Neural cell (in vitro differentiated cells): Measurements from ENCODE around the gene ZNF148. TPM values are rescaled to one million over a fixed set of nuclear protein-coding genes. Genes with fewer than 3 reads are reported as not detected.

Experiments used
- H2AFZ ChIP-seq: fragments of 200-600, 300-800 bp; sonication (generic), shearing (Covaris generic); 2 replicates; pipeline ENCODE4 v1.6.0; 2014; ENCODE audit warnings: low read depth, mild to moderate bottlenecking, antibody characterized with exemption, low read length, moderate library complexity
- H3F3A ChIP-seq: fragments of 200-600 bp; shearing (Covaris generic); 2 replicates; pipeline ENCODE4 v1.6.1; 2016; ENCODE audit warnings: mild to moderate bottlenecking, moderate library complexity, mixed read lengths, antibody characterized with exemption, low read length; ENCODE audit not compliant: insufficient read depth, poor library complexity, severe bottlenecking
- H3K27ac ChIP-seq: fragments of 200-600, 300-800 bp; sonication (generic), shearing (Covaris generic); 2 replicates; pipeline ENCODE4 v1.5.1; 2014; ENCODE audit warnings: mild to moderate bottlenecking, low read length, moderate library complexity
- H3K27me3 ChIP-seq: fragments of 300-800, 200-600 bp; sonication (generic), shearing (Covaris generic); 2 replicates; pipeline ENCODE4 v1.6.0; 2014; ENCODE audit warnings: mild to moderate bottlenecking, low read depth, low read length, moderate library complexity; ENCODE audit not compliant: insufficient read depth
- H3K36me3 ChIP-seq: fragments of 300-800, 200-600 bp; sonication (generic), shearing (Covaris generic); 2 replicates; pipeline ENCODE4 v1.5.1; 2014; ENCODE audit warnings: mild to moderate bottlenecking, antibody characterized with exemption, low read length, moderate library complexity; ENCODE audit not compliant: insufficient read depth
- H3K4me2 ChIP-seq: fragments of 300-800, 200-600 bp; sonication (generic), shearing (Covaris generic); 2 replicates; pipeline ENCODE4 v1.6.0; 2014; ENCODE audit warnings: mild to moderate bottlenecking, low read length
- H3K4me3 ChIP-seq: fragments of 300-800, 200-600 bp; sonication (generic), shearing (Covaris generic); 2 replicates; pipeline ENCODE4 v1.5.1; 2014; ENCODE audit warnings: mild to moderate bottlenecking, low read length, moderate library complexity
- H3K79me2 ChIP-seq: fragments of 200-600 bp; shearing (Covaris generic); replicated peaks from 2 replicates; pipeline ENCODE4 v1.6.0; 2014; ENCODE audit warnings: mild to moderate bottlenecking, low read length, moderate library complexity; ENCODE audit not compliant: insufficient read depth
- H3K9ac ChIP-seq: fragments of 300-800, 200-600 bp; sonication (generic), shearing (Covaris generic); 2 replicates; pipeline ENCODE4 v1.6.1; 2016; ENCODE audit warnings: mild to moderate bottlenecking, low read length, mixed read lengths
- H3K9me2 ChIP-seq: fragments of 200-600 bp; shearing (Covaris generic); 2 replicates; pipeline ENCODE4 v1.6.1; 2016; ENCODE audit warnings: mild to moderate bottlenecking, low read length, mixed read lengths; ENCODE audit not compliant: insufficient read depth
- H3K9me3 ChIP-seq: fragments of 200-600, 300-800 bp; sonication (generic), shearing (Covaris generic); 2 replicates; pipeline ENCODE4 v1.6.1; 2016; ENCODE audit warnings: mild to moderate bottlenecking, mixed run types, low read length, moderate library complexity, mixed read lengths
- H4K20me1 ChIP-seq: fragments of 200-600 bp; shearing (Covaris generic); 2 replicates; pipeline ENCODE4 v1.6.1; 2016; ENCODE audit warnings: mild to moderate bottlenecking, mixed run types; ENCODE audit not compliant: insufficient read depth
- EP300 ChIP-seq: fragments of 450-650 bp; conservative IDR thresholded peaks from 2 replicates; pipeline ENCODE4 v1.6.1; 2014; ENCODE audit warnings: antibody characterized with exemption, mild to moderate bottlenecking, moderate library complexity; ENCODE audit not compliant: poor library complexity, severe bottlenecking
- EZH2 ChIP-seq: fragments of 200-600, 300-800 bp; shearing (Covaris generic), sonication (generic); IDR thresholded peaks from 2 replicates; pipeline ENCODE4 v1.6.1; 2014; ENCODE audit warnings: antibody characterized with exemption, low read length, borderline replicate concordance, mild to moderate bottlenecking; ENCODE audit not compliant: insufficient read depth, poor library complexity, severe bottlenecking
- MXI1 ChIP-seq: fragments of 450-650 bp; conservative IDR thresholded peaks from 2 replicates; pipeline ENCODE4 v1.6.1; 2014; ENCODE audit warnings: antibody characterized with exemption, mild to moderate bottlenecking; ENCODE audit not compliant: poor library complexity, severe bottlenecking
- POLR2AphosphoS5 ChIP-seq: IDR thresholded peaks from 2 replicates; pipeline ENCODE4 v1.6.1; 2012
- RAD21 ChIP-seq: fragments of 450-650 bp; conservative IDR thresholded peaks from 2 replicates; pipeline ENCODE4 v1.6.1; 2014; ENCODE audit warnings: antibody characterized with exemption, mild to moderate bottlenecking, moderate library complexity
- TAF1 ChIP-seq: IDR thresholded peaks from 2 replicates; pipeline ENCODE4 v1.6.1; 2012; ENCODE audit warnings: low read depth
- polyA plus RNA-seq: library from polyadenylated mRNA; depleted of rRNA; stranded (reverse); fragments of >200 nt; gene quantifications from 2 replicates; pipeline ENCODE4 v1.2.3, GENCODE V29; 2014
- TF ChIP-seq, protein P1 (sequence below): fragments of 450-650 bp; IDR thresholded peaks from 2 replicates; pipeline ENCODE4 v1.5.1; 2014; ENCODE audit warnings: antibody characterized with exemption, mild to moderate bottlenecking, moderate library complexity; ENCODE audit not compliant: poor library complexity, severe bottlenecking
- TF ChIP-seq, protein P2 (sequence below): IDR thresholded peaks from 2 replicates; pipeline ENCODE4 v1.6.1; 2012; ENCODE audit warnings: borderline replicate concordance

ZNF148 gene
- polyA plus RNA-seq, 1 donor from 2014 or later: 16.9 TPM

DNA sequence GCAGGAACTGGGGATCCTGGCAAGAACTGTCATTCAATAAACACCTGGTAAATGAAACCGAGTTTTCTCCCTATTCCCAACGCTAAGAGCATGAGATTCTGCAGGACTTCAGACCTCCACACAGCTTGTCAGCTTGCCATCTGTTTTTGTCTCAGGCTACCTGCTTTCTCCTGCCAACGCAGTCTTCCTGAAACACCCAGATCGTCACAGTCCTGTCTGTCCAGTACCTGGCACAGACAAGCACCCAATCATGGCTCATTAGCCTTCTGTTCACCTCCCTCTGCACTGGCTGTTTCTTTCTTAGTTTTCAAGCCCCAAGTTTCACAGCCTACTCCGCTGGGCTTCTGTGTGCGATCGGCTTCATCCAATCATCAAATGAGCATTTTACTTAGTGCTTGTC lies 167.6 kb downstream of the ZNF148 start:
- Histone ChIP-seq H3K9ac (no peak overlapping the region), H3K27ac (no peak overlapping the region), H3K36me3 (no peaks in the 10 kb centered on the region), H4K20me1 (no peaks in the 10 kb centered on the region), H3K4me2 (no peak overlapping the region), H3F3A (no peaks in the 10 kb centered on the region), H3K4me3 (no peak overlapping the region), H3K79me2 (no peaks in the 10 kb centered on the region), H3K9me2 (no peaks in the 10 kb centered on the region), H3K9me3 (no peaks in the 10 kb centered on the region), H2AFZ (no peak overlapping the region), H3K27me3 (peaks cover 12% of the 10 kb centered on the region)
- TF ChIP-seq, protein P1, sequence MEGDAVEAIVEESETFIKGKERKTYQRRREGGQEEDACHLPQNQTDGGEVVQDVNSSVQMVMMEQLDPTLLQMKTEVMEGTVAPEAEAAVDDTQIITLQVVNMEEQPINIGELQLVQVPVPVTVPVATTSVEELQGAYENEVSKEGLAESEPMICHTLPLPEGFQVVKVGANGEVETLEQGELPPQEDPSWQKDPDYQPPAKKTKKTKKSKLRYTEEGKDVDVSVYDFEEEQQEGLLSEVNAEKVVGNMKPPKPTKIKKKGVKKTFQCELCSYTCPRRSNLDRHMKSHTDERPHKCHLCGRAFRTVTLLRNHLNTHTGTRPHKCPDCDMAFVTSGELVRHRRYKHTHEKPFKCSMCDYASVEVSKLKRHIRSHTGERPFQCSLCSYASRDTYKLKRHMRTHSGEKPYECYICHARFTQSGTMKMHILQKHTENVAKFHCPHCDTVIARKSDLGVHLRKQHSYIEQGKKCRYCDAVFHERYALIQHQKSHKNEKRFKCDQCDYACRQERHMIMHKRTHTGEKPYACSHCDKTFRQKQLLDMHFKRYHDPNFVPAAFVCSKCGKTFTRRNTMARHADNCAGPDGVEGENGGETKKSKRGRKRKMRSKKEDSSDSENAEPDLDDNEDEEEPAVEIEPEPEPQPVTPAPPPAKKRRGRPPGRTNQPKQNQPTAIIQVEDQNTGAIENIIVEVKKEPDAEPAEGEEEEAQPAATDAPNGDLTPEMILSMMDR: no peak
- TF ChIP-seq MXI1: no peak
- TF ChIP-seq RAD21: no peak
- TF ChIP-seq, protein P2, sequence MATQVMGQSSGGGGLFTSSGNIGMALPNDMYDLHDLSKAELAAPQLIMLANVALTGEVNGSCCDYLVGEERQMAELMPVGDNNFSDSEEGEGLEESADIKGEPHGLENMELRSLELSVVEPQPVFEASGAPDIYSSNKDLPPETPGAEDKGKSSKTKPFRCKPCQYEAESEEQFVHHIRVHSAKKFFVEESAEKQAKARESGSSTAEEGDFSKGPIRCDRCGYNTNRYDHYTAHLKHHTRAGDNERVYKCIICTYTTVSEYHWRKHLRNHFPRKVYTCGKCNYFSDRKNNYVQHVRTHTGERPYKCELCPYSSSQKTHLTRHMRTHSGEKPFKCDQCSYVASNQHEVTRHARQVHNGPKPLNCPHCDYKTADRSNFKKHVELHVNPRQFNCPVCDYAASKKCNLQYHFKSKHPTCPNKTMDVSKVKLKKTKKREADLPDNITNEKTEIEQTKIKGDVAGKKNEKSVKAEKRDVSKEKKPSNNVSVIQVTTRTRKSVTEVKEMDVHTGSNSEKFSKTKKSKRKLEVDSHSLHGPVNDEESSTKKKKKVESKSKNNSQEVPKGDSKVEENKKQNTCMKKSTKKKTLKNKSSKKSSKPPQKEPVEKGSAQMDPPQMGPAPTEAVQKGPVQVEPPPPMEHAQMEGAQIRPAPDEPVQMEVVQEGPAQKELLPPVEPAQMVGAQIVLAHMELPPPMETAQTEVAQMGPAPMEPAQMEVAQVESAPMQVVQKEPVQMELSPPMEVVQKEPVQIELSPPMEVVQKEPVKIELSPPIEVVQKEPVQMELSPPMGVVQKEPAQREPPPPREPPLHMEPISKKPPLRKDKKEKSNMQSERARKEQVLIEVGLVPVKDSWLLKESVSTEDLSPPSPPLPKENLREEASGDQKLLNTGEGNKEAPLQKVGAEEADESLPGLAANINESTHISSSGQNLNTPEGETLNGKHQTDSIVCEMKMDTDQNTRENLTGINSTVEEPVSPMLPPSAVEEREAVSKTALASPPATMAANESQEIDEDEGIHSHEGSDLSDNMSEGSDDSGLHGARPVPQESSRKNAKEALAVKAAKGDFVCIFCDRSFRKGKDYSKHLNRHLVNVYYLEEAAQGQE: no peak
- TF ChIP-seq POLR2AphosphoS5: no peak

DNA sequence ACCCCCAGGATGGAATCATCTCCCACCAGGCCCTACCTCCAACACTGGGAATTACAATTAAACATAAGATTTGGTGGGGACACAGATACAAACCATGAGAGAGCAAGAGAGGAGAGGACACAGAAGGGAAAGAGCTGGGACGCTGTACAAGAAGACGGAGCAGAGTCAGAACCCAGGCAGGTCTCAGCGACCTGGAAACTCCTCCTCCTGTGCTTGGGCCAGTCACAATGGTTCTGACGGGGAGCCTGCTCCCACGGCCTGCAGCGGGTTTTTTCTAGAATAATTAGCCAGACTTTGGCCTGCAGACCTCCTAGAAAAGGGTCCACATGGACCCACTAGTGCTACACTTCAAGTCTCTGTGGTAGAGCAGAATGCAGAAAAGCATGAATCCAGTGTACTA lies 168.2 kb downstream of the ZNF148 start:
- TF ChIP-seq MXI1: no peak
- TF ChIP-seq RAD21: no peak
- TF ChIP-seq POLR2AphosphoS5: no peak
- TF ChIP-seq, protein P1: no peak
- TF ChIP-seq TAF1: no peak
- no peak for TF ChIP-seq EP300
- TF ChIP-seq EZH2: no peak
- H3K36me3 ChIP-seq: no peaks in the 10 kb centered on the region
- H3K4me3 ChIP-seq: no peak overlapping the region
- H4K20me1 ChIP-seq: no peaks in the 10 kb centered on the region
- no peak overlapping the region for H3K4me2 ChIP-seq
- no peak overlapping the region for H3K9ac ChIP-seq
- no peaks in the 10 kb centered on the region for H3K9me2 ChIP-seq
- H3K9me3 ChIP-seq: no peaks in the 10 kb centered on the region
- H3K79me2 ChIP-seq: no peaks in the 10 kb centered on the region
- H3K27ac ChIP-seq: no peak overlapping the region
- H2AFZ ChIP-seq: no peak overlapping the region
- H3K27me3 ChIP-seq: peaks cover 6% of the 10 kb centered on the region
- H3F3A ChIP-seq: no peaks in the 10 kb centered on the region
